HUES64 (cell line): ENCODE measurements around the gene CTNS.

ENCODE experiments used
- H3K27ac ChIP-seq: 2 replicates; pipeline ENCODE4 v1.7.0; 2013; ENCODE audit warnings: low read depth, low read length, inconsistent platforms
- H3K27me3 ChIP-seq: 2 replicates; pipeline ENCODE4 v1.6.1; 2013; ENCODE audit warnings: mild to moderate bottlenecking, low read length; ENCODE audit not compliant: insufficient read depth
- H3K36me3 ChIP-seq: 2 replicates; pipeline ENCODE4 v1.6.1; 2013; ENCODE audit warnings: mild to moderate bottlenecking, low read length; ENCODE audit not compliant: insufficient read depth
- H3K4me1 ChIP-seq: 2 replicates; pipeline ENCODE4 v1.6.1; 2013; ENCODE audit warnings: mild to moderate bottlenecking, low read length, moderate library complexity; ENCODE audit not compliant: insufficient read depth
- H3K4me3 ChIP-seq: 2 replicates; pipeline ENCODE4 v1.5.1; 2013; ENCODE audit warnings: mild to moderate bottlenecking, low read length, moderate library complexity
- H3K9ac ChIP-seq: 2 replicates; pipeline ENCODE4 v1.6.1; 2013; ENCODE audit warnings: mild to moderate bottlenecking, low read depth, low read length
- H3K9me3 ChIP-seq: 2 replicates; pipeline ENCODE4 v1.6.1; 2013; ENCODE audit warnings: low read depth, low read length; ENCODE audit not compliant: insufficient read depth
- WGBS: fragments of 150-250, 120-280 bp; methylation state at CpG from one replicate; pipeline ENCODE4 v1.1.7; 2013; ENCODE audit warnings: missing lambda C conversion rate; 5-methylcytosine and 5-hydroxymethylcytosine counted together

The CTNS gene

GRCh38 chr17:3689262-3690093, 52.9 kb downstream of the CTNS start:
- no peak overlapping the region for H3K4me3 ChIP-seq
- no peaks in the 10 kb centered on the region for H3K36me3 ChIP-seq
- H3K27ac ChIP-seq, result no peak overlapping the region
- H3K9me3 ChIP-seq, result no peaks in the 10 kb centered on the region
- 94% methylated on average over 44 of the region's 44 CpGs for WGBS
- H3K4me1 ChIP-seq, result peaks cover 4% of the 10 kb centered on the region; the same call in 1 of the 2 replicates
- peaks cover 8% of the 10 kb centered on the region for H3K27me3 ChIP-seq
- no peak overlapping the region for H3K9ac ChIP-seq

DNA sequence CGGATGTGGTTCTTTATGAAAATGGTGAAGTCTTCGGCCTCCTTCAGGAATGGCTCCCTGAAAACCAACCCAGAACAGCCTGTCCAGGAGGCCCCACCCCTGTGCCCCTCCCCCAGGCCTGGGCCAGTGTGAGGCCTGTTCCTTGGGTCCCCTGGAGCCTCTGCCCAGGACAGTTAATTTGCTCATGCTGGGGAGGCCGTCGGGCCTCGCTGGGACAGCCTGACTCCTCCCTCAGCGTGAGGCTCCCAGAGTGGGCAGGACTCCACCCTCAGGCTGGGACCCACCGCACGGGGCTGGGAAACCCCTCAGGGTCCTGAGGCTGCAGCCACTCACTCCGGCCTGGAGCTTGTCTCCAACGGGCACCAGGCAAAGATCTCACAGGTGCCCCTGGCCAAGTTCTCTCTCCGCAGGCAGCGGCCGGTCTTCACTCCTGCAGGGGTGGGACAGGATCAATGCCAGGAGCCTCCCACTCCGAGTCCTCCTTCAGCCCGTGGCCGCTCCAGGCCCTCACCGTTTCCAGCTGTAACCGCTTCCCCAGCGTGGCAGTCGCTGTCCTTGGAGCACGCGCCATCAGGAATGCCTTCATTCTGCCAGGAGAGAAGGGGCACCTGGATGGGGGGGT, 53.6 kb downstream of the CTNS start:
- peaks cover 15% of the 10 kb centered on the region for H3K27me3 ChIP-seq
- no peaks in the 10 kb centered on the region for H3K36me3 ChIP-seq
- WGBS, result 87% methylated on average over 22 of the region's 22 CpGs
- no peaks in the 10 kb centered on the region for H3K9me3 ChIP-seq
- no peak overlapping the region for H3K9ac ChIP-seq
- no peak overlapping the region for H3K27ac ChIP-seq
- H3K4me3 ChIP-seq, result no peak overlapping the region
- H3K4me1 ChIP-seq, result peaks cover 11% of the 10 kb centered on the region; the same call in 1 of the 2 replicates

- Histone ChIP-seq H3K9ac (no peak overlapping the region), H3K27ac (no peak overlapping the region)
- 91% methylated on average over 16 of the region's 16 CpGs for WGBS
Observed at GRCh38 chr17:3691617-3692067, 55.1 kb downstream of the CTNS start.

GRCh38 chr17:3692346-3692745, 55.8 kb downstream of the CTNS start:
- no peak overlapping the region for H3K9ac ChIP-seq
- no peak overlapping the region for H3K27ac ChIP-seq
- H3K4me3 ChIP-seq, result no peak overlapping the region
- peaks cover 11% of the 10 kb centered on the region; the same call in 1 of the 2 replicates for H3K4me1 ChIP-seq
- H3K27me3 ChIP-seq, result peaks cover 35% of the 10 kb centered on the region
- 90% methylated on average over 9 of the region's 9 CpGs for WGBS
- H3K9me3 ChIP-seq, result no peaks in the 10 kb centered on the region
- no peaks in the 10 kb centered on the region for H3K36me3 ChIP-seq

More at GRCh38 chr17:3691617-3692067, 55.1 kb downstream of the CTNS start:
- Histone ChIP-seq H3K9me3 (no peaks in the 10 kb centered on the region), H3K4me3 (no peak overlapping the region), H3K36me3 (no peaks in the 10 kb centered on the region), H3K27me3 (peaks cover 30% of the 10 kb centered on the region), H3K4me1 (peaks cover 11% of the 10 kb centered on the region; the same call in 1 of the 2 replicates)

GRCh38 chr17:3693141-3693540, 56.6 kb downstream of the CTNS start:
- H3K27me3 ChIP-seq, result peaks cover 43% of the 10 kb centered on the region

GRCh38 chr17:3693829-3694231, 57.3 kb downstream of the CTNS start:
- Histone ChIP-seq H3K4me3 (no peak overlapping the region), H3K9me3 (peaks cover 5% of the 10 kb centered on the region; the same call in 1 of the 2 replicates), H3K27me3 (peaks cover 49% of the 10 kb centered on the region), H3K27ac (no peak overlapping the region), H3K9ac (no peak overlapping the region), H3K36me3 (no peaks in the 10 kb centered on the region), H3K4me1 (peaks cover 8% of the 10 kb centered on the region; the same call in 1 of the 2 replicates)
- WGBS, result 93% methylated on average over 9 of the region's 9 CpGs

More at GRCh38 chr17:3693141-3693540, 56.6 kb downstream of the CTNS start:
- H3K4me3 ChIP-seq, result no peak overlapping the region
- peaks cover 9% of the 10 kb centered on the region; the same call in 1 of the 2 replicates for H3K4me1 ChIP-seq
- peaks cover 3% of the 10 kb centered on the region; the same call in 1 of the 2 replicates for H3K9me3 ChIP-seq
- no peak overlapping the region for H3K27ac ChIP-seq
- 87% methylated on average over 4 of the region's 4 CpGs for WGBS
- no peaks in the 10 kb centered on the region for H3K36me3 ChIP-seq
- no peak overlapping the region for H3K9ac ChIP-seq

DNA sequence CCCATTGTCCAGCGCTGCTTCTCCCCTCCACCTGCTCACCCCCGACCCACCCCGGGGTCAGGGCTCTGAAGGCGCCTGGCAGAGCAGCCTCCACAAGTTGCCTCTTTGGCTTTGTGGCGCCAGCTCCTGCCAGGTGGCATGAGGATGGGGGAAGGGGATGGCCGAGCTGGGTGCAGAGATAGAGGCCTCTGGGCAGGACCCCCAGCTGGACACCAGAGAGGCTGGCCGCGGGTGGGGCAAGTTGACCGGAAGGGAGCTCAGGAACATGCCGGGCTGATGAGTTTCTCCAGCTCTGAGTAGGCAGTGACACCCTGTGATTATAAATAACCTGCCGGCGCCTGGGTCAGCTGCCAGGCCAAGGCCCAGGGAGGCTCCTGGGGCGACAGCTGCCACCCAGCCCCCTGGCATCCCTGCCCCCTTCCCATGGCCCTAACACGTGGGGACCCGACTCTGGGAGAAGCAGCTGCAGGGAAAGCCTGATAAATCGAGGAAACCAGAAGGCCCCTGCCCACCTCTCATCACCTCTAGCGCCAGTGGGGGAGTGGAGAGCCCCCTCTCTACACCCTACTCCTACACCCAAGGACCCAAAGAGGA, 58.7 kb downstream of the CTNS start:
- Histone ChIP-seq H3K36me3 (no peaks in the 10 kb centered on the region), H3K4me1 (peaks cover 8% of the 10 kb centered on the region; the same call in 1 of the 2 replicates), H3K9me3 (peaks cover 5% of the 10 kb centered on the region; the same call in 1 of the 2 replicates), H3K27me3 (peaks cover 49% of the 10 kb centered on the region), H3K9ac (peak overlapping the region; percentile 59; the same call in 1 of the 2 replicates), H3K4me3 (peak overlapping the region; percentile 65), H3K27ac (no peak overlapping the region)
- 23% methylated on average over 16 of the region's 17 CpGs for WGBS

GRCh38 chr17:3695723-3696411, 59.3 kb downstream of the CTNS start, which contains the start of gene P2RX5:
Gene P2RX5 (minus strand): TSS chr17:3696155. CDS start chr17:3696005, 150 bp downstream.
- no peak within 1 kb of the TSS for H3K27ac ChIP-seq
- WGBS, result 1% methylated on average over 57 of the region's 65 CpGs

DNA sequence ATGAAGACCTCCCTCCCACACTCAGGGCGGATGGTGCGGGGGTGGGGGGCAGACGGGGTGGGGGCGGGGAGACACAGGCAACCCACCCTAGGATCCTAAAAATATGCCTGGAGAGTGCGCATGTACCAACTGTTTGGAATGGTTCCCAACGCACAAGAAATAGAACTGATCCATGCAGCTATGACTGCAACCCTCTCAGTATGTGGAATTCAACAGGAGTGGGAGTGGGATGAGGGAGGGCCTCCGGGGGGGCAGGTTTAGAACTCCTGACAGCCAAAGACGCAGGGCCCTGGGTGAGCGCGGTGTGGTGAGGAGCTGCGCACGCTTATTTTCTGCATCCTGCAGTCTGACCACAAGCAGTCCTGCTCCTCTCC, 60.5 kb downstream of the CTNS start:
- Histone ChIP-seq H3K4me1 (peaks cover 8% of the 10 kb centered on the region; the same call in 1 of the 2 replicates), H3K36me3 (no peaks in the 10 kb centered on the region), H3K27me3 (peaks cover 49% of the 10 kb centered on the region), H3K9me3 (peaks cover 5% of the 10 kb centered on the region; the same call in 1 of the 2 replicates), H3K4me3 (no peak overlapping the region), H3K9ac (no peak overlapping the region), H3K27ac (no peak overlapping the region)
- 76% methylated on average over 12 of the region's 12 CpGs for WGBS

More at GRCh38 chr17:3695723-3696411, 59.3 kb downstream of the CTNS start, which contains the start of gene P2RX5:
- Histone ChIP-seq H3K9me3 (peaks cover 5% of the 10 kb centered on the region; the same call in 1 of the 2 replicates), H3K9ac (peak within 1 kb of the TSS; percentile 59; the same call in 1 of the 2 replicates), H3K4me3 (peak within 1 kb of the TSS; percentile 65), H3K4me1 (peaks cover 8% of the 10 kb centered on the region; the same call in 1 of the 2 replicates), H3K27me3 (peaks cover 49% of the 10 kb centered on the region), H3K36me3 (no peaks in the 10 kb centered on the region)

- WGBS, result 81% methylated on average over 4 of the region's 4 CpGs
- no peak overlapping the region for H3K9ac ChIP-seq
- H3K27me3 ChIP-seq, result peaks cover 49% of the 10 kb centered on the region
- peaks cover 5% of the 10 kb centered on the region; the same call in 1 of the 2 replicates for H3K9me3 ChIP-seq
- H3K27ac ChIP-seq, result no peak overlapping the region
- H3K4me3 ChIP-seq, result no peak overlapping the region
- H3K4me1 ChIP-seq, result peaks cover 8% of the 10 kb centered on the region; the same call in 1 of the 2 replicates
- no peaks in the 10 kb centered on the region for H3K36me3 ChIP-seq
Observed at GRCh38 chr17:3698139-3698538, 61.6 kb downstream of the CTNS start.
